ENCODE data around the gene RAP1A.

GRCh38 chr1:111570781-111571181, 48.8 kb upstream of the RAP1A start:
- TF ChIP-seq CTCF (IDR thresholded peaks at IDR 0.05) (peak; percentile 13 to 24 (median 17)), POLR2A (IDR thresholded peaks at IDR 0.05) (no peak), EP300 (IDR thresholded peaks at IDR 0.05; ENCODE audit: low read depth) (no peak)

Measured in transverse colon (tissue), 3 donors.